Measurements from ENCODE around the gene CLCF1. TPM values are rescaled to one million over a fixed set of nuclear protein-coding genes. Genes with fewer than 3 reads are reported as not detected.

The CLCF1 gene
- total and polyA plus RNA-seq, 2 of the 13 experiments (the other 11 are each of a cell fraction or from before 2014, with no cell fraction given), result 0.49 to 0.78 TPM

GRCh38 chr11:67420646-67421429 is 47.4 kb upstream of the CLCF1 start (continued):
- no peak for TF ChIP-seq POGK (CRISPR knock-in tag; conservative IDR thresholded peaks at IDR 0.05)
- TF ChIP-seq HNRNPLL (IDR thresholded peaks at IDR 0.05; ENCODE audit: low read depth, low read length, poor library complexity, severe bottlenecking), result peak; percentile 88
- TF ChIP-seq ZSCAN31 (CRISPR knock-in tag; IDR thresholded peaks at IDR 0.05; ENCODE audit: low read depth), result peak; percentile 84
- 0 out of 4 replicates have a peak, but pooled peaks of 1 of the 2 experiments have one; percentile 25 for TF ChIP-seq NR2F1 (CRISPR knock-in tag; IDR thresholded peaks at IDR 0.05)
- TF ChIP-seq ETV6 (CRISPR knock-in tag; conservative IDR thresholded peaks at IDR 0.05), result no peak
- no peak for TF ChIP-seq XBP1 (CRISPR knock-in tag; IDR thresholded peaks at IDR 0.05)
- no peak for TF ChIP-seq ZNF280D (CRISPR knock-in tag; IDR thresholded peaks at IDR 0.05)
- TF ChIP-seq TGIF2 (CRISPR knock-in tag; IDR thresholded peaks at IDR 0.05), result no peak
- TF ChIP-seq RBAK (CRISPR knock-in tag; IDR thresholded peaks at IDR 0.05), result no peak
- no peak for TF ChIP-seq HMG20A (CRISPR knock-in tag; IDR thresholded peaks at IDR 0.05; ENCODE audit: borderline replicate concordance)
- no peak for TF ChIP-seq SATB2 (CRISPR knock-in tag; IDR thresholded peaks at IDR 0.05)
- TF ChIP-seq BCL3 (CRISPR knock-in tag; IDR thresholded peaks at IDR 0.05), result no peak
- TF ChIP-seq PAX8 (CRISPR knock-in tag; IDR thresholded peaks at IDR 0.05; ENCODE audit: borderline replicate concordance), result 0 out of 2 replicates have a peak, but pooled peaks have one; percentile 35
- TF ChIP-seq ZNF775 (CRISPR knock-in tag; IDR thresholded peaks at IDR 0.05; ENCODE audit: borderline replicate concordance), result no peak
- TF ChIP-seq EED (CRISPR knock-in tag; IDR thresholded peaks at IDR 0.05), result no peak
- no peak for TF ChIP-seq CHCHD3 (CRISPR knock-in tag; IDR thresholded peaks at IDR 0.05)
- TF ChIP-seq IKZF5 (CRISPR knock-in tag; IDR thresholded peaks at IDR 0.05), result peak; percentile 37; the same call in 1 of the 2 replicates
- TF ChIP-seq HBP1 (CRISPR knock-in tag; IDR thresholded peaks at IDR 0.05; ENCODE audit: low read depth), result 0 out of 2 replicates have a peak, but pooled peaks have one; percentile 55
- TF ChIP-seq ZNF7 (CRISPR knock-in tag; IDR thresholded peaks at IDR 0.05), result no peak
- no peak for TF ChIP-seq ZNF430 (CRISPR knock-in tag; IDR thresholded peaks at IDR 0.05)
- TF ChIP-seq NFYB (CRISPR knock-in tag; IDR thresholded peaks at IDR 0.05), result no peak; the same call in 1 of the 2 replicates

All from HepG2 (cell line).